HG03439 (cell line): ENCODE results near the gene TNRC18.

ENCODE experiments used
- ATAC-seq: cut with Tn5 transposase; IDR thresholded peaks from one replicate; pipeline ENCODE4 v1.9.1; 2021; ENCODE audit warnings: mild to moderate bottlenecking, moderate library complexity; ENCODE audit not compliant: unreplicated experiment

The TNRC18 gene

GRCh38 chr7:5450549-5451327 lies 27.1 kb upstream of the TNRC18 start:
- no peak for ATAC-seq

GRCh38 chr7:5448378-5449037 lies 24.9 kb upstream of the TNRC18 start:
- no peak for ATAC-seq

DNA sequence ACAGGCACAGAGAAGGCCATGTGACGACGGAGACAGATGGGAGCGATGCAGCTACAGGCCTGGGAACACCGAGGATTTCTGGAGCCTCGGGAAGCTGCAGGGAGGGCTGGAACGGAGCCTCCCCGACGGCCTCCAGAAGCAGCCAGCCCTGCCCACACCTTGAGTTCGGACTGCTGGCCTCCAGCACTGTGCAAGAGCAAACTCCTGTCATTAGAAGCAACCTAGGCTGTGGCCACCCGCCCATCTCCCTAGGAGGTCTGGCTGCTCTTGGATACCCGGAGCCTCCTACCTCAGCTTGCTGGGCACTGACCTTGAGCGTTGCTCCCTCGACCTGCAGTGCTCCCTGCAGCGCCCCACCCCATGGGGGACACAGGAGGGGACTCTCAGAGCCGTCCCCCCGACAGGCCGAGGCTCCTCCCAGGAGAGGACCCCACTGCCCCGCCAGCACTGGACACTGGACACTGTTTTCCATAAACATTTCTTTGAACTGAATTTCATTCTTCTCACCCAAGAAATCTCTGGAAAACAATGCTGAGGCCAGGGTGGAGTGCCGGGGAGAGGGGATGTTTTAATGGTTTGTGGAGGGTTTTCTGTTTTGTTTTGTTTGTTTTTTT lies 22.5 kb upstream of the TNRC18 start:
- no peak for ATAC-seq

DNA sequence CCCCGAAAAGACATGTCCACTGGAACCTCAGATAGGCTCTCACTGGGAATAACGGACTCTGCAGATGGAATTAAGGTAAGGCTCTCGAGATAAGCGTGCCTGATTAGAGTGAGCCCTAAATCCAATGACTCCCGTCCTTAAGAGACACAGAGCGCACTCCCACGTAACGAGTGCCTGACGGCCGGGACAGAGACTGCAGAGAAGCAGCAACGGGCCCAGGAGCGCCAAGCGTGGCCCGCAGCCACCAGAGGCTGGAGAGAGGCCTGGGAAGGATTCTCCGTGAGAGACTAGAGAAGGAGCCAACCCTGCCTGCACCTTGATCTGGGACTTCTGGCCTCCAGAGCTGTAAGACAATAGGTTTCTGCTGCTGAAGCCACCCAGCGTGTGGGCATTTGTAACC lies 20.0 kb upstream of the TNRC18 start:
- ATAC-seq = no peak

- ATAC-seq = no peak
These were observed 19.2 kb upstream of the TNRC18 start for GRCh38 chr7:5442757-5443305.

GRCh38 chr7:5441840-5442503 lies 18.3 kb upstream of the TNRC18 start:
- no peak for ATAC-seq

GRCh38 chr7:5439572-5440496 lies 16.2 kb upstream of the TNRC18 start:
- ATAC-seq = no peak

DNA sequence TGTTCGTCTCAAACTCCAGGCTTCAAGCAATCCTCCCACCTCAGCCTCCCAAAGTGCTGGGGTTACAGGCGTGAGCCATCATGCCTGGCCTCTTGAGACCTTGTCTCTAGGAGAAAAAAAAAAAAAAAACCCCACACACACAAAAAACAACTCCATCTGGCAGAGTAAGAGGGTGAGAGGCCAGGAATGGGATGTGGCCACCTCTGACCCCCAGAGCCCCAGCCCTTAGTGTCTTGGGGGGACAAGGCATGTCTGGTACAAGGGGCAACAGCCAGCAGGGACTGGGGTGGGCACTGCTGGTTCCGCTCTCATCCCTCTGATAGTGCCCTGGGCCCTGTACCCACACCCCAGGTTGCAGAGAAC lies 15.6 kb upstream of the TNRC18 start:
- no peak for ATAC-seq

DNA sequence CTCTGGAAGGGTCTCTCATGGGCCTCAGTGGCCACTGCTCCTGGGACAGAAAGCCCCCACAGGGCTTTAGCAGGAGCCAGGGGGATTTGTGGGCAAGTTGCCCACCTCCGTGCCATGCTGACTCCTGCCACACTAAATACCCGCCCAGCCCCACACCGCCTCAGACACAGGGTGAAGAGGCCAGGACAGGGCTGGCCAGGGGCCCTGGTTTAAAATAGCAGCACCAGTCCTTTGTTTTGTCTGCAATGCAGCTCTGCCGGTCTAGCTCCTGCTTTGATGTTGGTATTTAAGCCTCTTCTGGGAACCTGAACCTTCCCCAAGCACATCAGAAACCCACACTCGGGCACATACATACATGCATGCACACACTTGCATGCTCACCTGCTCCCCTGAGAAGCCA lies 14.4 kb upstream of the TNRC18 start:
- no peak for ATAC-seq

DNA sequence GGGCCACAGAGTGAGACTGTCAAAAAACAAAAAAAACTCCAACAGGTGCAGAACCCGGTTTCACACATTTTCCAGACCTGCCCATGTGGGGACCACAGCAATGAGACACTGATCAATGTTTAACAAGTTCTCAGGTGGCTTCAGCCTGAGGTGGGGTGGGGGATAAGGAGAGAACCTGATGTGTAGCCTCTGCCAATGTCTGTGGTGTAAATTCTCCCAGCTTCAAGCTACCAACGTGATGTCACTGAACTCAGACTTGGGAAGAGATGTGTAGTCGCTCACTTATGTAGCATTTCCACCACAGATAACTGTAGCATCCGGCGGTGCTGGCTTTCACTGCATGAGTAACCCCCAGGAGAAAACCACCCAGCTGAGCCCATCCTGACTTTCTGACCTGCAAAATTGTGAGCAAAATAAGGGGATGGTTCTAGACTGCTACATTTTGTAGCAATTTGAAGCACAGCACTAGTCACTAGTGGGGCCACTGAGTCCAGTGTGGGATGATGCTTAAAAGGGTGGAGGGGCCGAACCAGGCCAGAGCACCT lies 13.8 kb upstream of the TNRC18 start:
- ATAC-seq = no peak

GRCh38 chr7:5436003-5436678 lies 12.5 kb upstream of the TNRC18 start:
- no peak for ATAC-seq

DNA sequence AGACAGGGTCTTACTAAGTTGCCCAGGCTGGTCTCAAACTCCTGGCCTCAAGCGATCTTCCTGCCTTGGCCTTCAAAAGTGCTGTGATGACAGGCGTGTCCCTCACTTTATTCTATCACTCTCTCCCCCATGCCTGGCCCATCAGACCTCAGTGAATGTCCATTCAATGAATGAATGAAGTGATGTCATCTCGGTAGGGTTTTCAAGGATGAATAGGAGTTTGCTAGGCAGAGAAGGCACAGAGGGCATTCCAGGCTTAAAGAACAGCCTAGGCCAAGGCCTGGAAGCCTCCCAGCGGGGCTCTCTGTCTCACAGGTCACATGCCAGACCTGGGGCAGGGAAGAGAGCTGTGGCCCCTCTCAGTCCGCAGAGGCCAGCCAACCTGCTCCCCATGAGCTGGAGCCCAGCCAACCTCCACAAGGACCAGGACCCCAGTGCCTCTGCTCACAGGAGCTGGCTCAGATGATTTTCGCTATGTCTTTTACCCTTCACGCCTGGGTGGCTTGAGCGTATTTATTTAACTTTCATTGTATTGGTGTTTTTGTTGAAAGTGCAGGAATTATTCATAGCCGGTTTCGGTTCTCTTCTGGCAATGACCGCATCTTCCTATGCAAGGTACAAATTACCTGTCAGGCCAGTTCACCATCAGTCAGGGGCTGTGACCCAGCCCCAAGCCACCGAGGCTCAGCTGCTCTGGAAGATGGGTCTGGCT lies 11.8 kb upstream of the TNRC18 start:
- ATAC-seq = no peak

- ATAC-seq = no peak
These were observed 9.5 kb upstream of the TNRC18 start for GRCh38 chr7:5433181-5433580.

GRCh38 chr7:5432691-5433090 lies 9.1 kb upstream of the TNRC18 start:
- no peak for ATAC-seq

GRCh38 chr7:5431560-5432015 lies 8.0 kb upstream of the TNRC18 start:
- ATAC-seq = no peak

GRCh38 chr7:5430612-5430947 lies 6.9 kb upstream of the TNRC18 start:
- no peak for ATAC-seq

- ATAC-seq = no peak
These were observed 6.4 kb upstream of the TNRC18 start for GRCh38 chr7:5429857-5430611.

- ATAC-seq = no peak
These were observed 5.7 kb upstream of the TNRC18 start for GRCh38 chr7:5429253-5429856.
